ENCODE measurements around the gene PFDN4. TPM values are rescaled to one million over a fixed set of nuclear protein-coding genes. Genes with fewer than 3 reads are reported as not detected.

The PFDN4 gene
- total RNA-seq, 2 experiments from 2014 or later, result 17.5 to 17.7 TPM

DNA sequence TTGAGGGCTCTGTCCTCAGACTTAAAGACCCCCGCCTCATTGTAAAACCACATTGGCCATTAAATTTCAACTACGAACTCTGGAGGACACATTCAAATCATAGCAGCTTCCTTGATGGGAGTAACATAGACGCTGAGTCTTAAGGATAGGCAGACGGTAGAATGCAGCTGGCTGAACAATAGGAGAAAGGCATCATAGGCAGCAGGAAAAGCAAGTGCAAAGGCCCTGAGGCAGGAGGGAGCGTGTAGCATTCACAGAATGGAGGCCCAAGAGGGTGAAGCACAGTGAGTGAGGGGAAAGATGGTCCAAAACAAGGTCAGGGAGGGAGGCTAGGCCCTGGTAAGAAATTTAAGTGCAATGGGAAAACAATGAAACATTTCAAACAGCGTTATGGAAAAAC, 8.6 kb upstream of the PFDN4 start:
- no peaks in the 10 kb centered on the region for H3K9me3 Mint-ChIP-seq
- no peaks in the 10 kb centered on the region for H3K27me3 Mint-ChIP-seq
- ATAC-seq (ENCODE audit: poor library complexity) (no peak), DNase-seq (no peak)
- Histone ChIP-seq H3K27me3 (ENCODE audit: control insufficient read depth in 1 of 2, insufficient read depth in 2 of 2, low read length in 2 of 2) (no peaks in the 10 kb centered on the region), H3K4me1 (ENCODE audit: insufficient read depth, low read length) (no peaks in the 10 kb centered on the region), H3K9me3 (ENCODE audit: control insufficient read depth in 1 of 2, insufficient read depth in 1 of 2, low read length in 2 of 2) (no peaks in the 10 kb centered on the region), H3K27ac (ENCODE audit: low read depth in 1 of 2, low read length in 2 of 2) (no peak overlapping the region), H3K4me3 (ENCODE audit: low read length) (no peak overlapping the region), H3K36me3 (ENCODE audit: insufficient read depth, low read length) (no peaks in the 10 kb centered on the region)
- intact Hi-C loops (cut with DNase I, micrococcal nuclease), result loop anchor here (1.0 to 10.0 kb wide), 9 partner anchors 102 to 1957 kb away; no protein-coding TSS in a partner anchor
- ChIA-PET POLR2A (no interaction called here), CTCF (interaction anchor here (0.7 to 1.8 kb wide), 5 partner anchors 9 to 283 kb away, joined by 3 to 9 read pairs (median 5); partner anchors contain the start of gene PFDN4)
- H3K36me3 Mint-ChIP-seq (ENCODE audit: low read depth), result no peaks in the 10 kb centered on the region
- no peak overlapping the region for H3K27ac Mint-ChIP-seq
- TF ChIP-seq, protein P1, sequence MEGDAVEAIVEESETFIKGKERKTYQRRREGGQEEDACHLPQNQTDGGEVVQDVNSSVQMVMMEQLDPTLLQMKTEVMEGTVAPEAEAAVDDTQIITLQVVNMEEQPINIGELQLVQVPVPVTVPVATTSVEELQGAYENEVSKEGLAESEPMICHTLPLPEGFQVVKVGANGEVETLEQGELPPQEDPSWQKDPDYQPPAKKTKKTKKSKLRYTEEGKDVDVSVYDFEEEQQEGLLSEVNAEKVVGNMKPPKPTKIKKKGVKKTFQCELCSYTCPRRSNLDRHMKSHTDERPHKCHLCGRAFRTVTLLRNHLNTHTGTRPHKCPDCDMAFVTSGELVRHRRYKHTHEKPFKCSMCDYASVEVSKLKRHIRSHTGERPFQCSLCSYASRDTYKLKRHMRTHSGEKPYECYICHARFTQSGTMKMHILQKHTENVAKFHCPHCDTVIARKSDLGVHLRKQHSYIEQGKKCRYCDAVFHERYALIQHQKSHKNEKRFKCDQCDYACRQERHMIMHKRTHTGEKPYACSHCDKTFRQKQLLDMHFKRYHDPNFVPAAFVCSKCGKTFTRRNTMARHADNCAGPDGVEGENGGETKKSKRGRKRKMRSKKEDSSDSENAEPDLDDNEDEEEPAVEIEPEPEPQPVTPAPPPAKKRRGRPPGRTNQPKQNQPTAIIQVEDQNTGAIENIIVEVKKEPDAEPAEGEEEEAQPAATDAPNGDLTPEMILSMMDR (IDR thresholded peaks at IDR 0.05), result no peak
- no peaks in the 10 kb centered on the region for H3K4me1 Mint-ChIP-seq (ENCODE audit: low read depth)
- H3K4me3 Mint-ChIP-seq, result no peak overlapping the region

DNA sequence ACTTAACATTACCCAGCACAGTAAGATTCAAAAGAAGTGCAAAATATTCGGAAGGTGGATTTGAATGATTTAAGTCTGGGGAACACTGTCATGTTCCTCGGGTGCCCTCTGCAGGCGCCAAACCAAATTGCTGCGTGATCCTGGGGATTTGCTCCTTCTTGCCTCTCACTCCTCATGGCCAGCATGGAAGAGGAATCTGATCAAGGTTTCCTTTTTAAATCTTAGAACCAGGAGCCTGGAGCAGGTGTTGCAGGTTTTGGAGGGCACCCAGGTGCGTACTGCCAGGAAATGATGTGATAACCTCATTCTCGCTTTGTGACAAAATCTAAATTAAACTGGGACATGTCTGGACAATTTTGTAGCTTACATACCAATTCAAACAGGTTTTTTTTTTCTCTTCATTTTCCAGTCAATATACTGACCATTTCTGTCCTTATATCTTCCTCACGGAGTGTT, 8.1 kb upstream of the PFDN4 start:
- Mint-ChIP-seq H3K27ac (no peak overlapping the region), H3K36me3 (ENCODE audit: low read depth) (no peaks in the 10 kb centered on the region), H3K27me3 (no peaks in the 10 kb centered on the region), H3K9me3 (no peaks in the 10 kb centered on the region), H3K4me3 (no peak overlapping the region), H3K4me1 (ENCODE audit: low read depth) (no peaks in the 10 kb centered on the region)
- ATAC-seq (ENCODE audit: poor library complexity) (peak; percentile 71), DNase-seq (peak; percentile 35 to 79 (median 60))
- no peaks in the 10 kb centered on the region for H3K36me3 ChIP-seq (ENCODE audit: insufficient read depth, low read length)
- ChIA-PET POLR2A (interaction anchor here (1.0 kb wide), 1 partner anchor 8 kb away, joined by 5 read pairs; the partner anchor contains the start of gene PFDN4), CTCF (interaction anchor here (0.7 to 1.8 kb wide), 4 partner anchors 9 to 96 kb away, joined by 4 to 9 read pairs (median 6); partner anchors contain the start of gene PFDN4)
- H3K27me3 ChIP-seq (ENCODE audit: control insufficient read depth in 1 of 2, insufficient read depth in 2 of 2, low read length in 2 of 2), result no peaks in the 10 kb centered on the region
- H3K4me1 ChIP-seq (ENCODE audit: insufficient read depth, low read length), result no peaks in the 10 kb centered on the region
- intact Hi-C loops (cut with DNase I, micrococcal nuclease), result loop anchor here (1.0 to 10.0 kb wide), 10 partner anchors 103 to 1957 kb away; no protein-coding TSS in a partner anchor
- H3K9me3 ChIP-seq (ENCODE audit: control insufficient read depth in 1 of 2, insufficient read depth in 1 of 2, low read length in 2 of 2), result no peaks in the 10 kb centered on the region
- H3K4me3 ChIP-seq (ENCODE audit: low read length), result no peak overlapping the region
- H3K27ac ChIP-seq (ENCODE audit: low read depth in 1 of 2, low read length in 2 of 2), result no peak overlapping the region
- TF ChIP-seq, protein P1 (IDR thresholded peaks at IDR 0.05), result peak; percentile 90

DNA sequence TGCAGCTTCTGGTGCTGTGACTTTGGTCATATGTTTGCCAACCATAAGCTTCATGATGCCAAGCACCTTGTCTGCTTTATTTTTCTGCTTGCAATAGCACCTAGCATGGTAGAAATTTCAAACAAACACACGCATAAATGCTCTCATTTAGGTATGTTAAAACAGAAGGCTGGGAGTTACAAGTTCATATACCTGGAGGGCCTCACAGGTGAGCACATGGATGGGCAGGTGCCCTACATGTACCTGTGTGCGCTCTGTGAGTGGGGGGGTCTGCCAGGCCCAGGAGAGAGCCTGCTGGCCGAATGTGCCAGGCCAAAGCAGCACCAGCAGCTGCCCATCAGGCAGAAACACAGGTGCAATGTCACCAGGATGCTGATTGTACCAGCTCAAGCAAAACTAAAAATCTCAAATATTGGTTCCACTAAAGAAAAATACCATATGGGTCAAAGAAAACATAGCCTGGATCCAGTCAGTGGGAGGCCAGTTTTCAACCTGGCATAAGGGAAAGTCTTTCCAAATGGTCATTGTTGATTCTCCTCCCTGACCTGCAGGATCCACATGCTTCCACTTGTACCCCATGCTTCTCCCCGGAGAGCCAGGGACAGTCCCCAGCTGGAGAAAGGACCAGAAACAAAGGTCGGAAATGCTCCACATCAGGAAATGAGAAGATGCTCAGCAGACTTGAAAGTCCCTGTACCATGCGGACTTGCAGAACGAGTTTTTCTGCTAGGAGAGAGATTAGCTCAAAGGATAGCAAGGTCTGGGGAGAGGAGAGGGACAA, 7.2 kb upstream of the PFDN4 start:
- ChIA-PET CTCF (interaction anchor here (1.1 to 1.8 kb wide), 3 partner anchors 8 to 18 kb away, joined by 4 to 9 read pairs (median 6); partner anchors contain the start of gene PFDN4), POLR2A (interaction anchor here (1.0 kb wide), 1 partner anchor 7 kb away, joined by 5 read pairs; the partner anchor contains the start of gene PFDN4)
- H3K27ac ChIP-seq (ENCODE audit: low read depth in 1 of 2, low read length in 2 of 2), result no peak overlapping the region
- Mint-ChIP-seq H3K27me3 (no peaks in the 10 kb centered on the region), H3K4me3 (no peak overlapping the region), H3K27ac (no peak overlapping the region), H3K36me3 (ENCODE audit: low read depth) (no peaks in the 10 kb centered on the region), H3K4me1 (ENCODE audit: low read depth) (no peaks in the 10 kb centered on the region), H3K9me3 (no peaks in the 10 kb centered on the region)
- H3K4me3 ChIP-seq (ENCODE audit: low read length), result no peak overlapping the region
- ATAC-seq (ENCODE audit: poor library complexity), result no peak
- no peaks in the 10 kb centered on the region for H3K36me3 ChIP-seq (ENCODE audit: insufficient read depth, low read length)
- intact Hi-C loops (cut with DNase I, micrococcal nuclease), result loop anchor here in 1 of 2 experiments (5.0 kb wide), 1 partner anchor 248 kb away; no protein-coding TSS in a partner anchor
- H3K9me3 ChIP-seq (ENCODE audit: control insufficient read depth in 1 of 2, insufficient read depth in 1 of 2, low read length in 2 of 2), result no peaks in the 10 kb centered on the region
- no peak for DNase-seq
- no peaks in the 10 kb centered on the region for H3K27me3 ChIP-seq (ENCODE audit: control insufficient read depth in 1 of 2, insufficient read depth in 2 of 2, low read length in 2 of 2)
- H3K4me1 ChIP-seq (ENCODE audit: insufficient read depth, low read length), result no peaks in the 10 kb centered on the region
- TF ChIP-seq, protein P1 (IDR thresholded peaks at IDR 0.05), result no peak

Measured in CD4-positive, alpha-beta T cell (primary cell).